Transverse colon (tissue), 4 donors: ENCODE data around the gene NRP1. TPM values are rescaled to one million over a fixed set of nuclear protein-coding genes. Genes with fewer than 3 reads are reported as not detected.

ENCODE experiments used
- DNase-seq: peaks from one replicate; pipeline ENCODE4 v3.0.0-alpha.2; 2019
- H3K27ac ChIP-seq, 4 donors: fragments of 200-600 bp; sonication (generic); 2 replicates each; pipeline ENCODE4 v1.5.1; 2016 to 2018; ENCODE audit warnings: inconsistent platforms in 4 of 4
- H3K27me3 ChIP-seq: fragments of 200-600 bp; sonication (generic); 2 replicates; pipeline ENCODE4 v1.5.1; 2017; ENCODE audit warnings: inconsistent platforms
- H3K36me3 ChIP-seq, 4 donors: fragments of 200-600 bp; sonication (generic); 2 replicates each; pipeline ENCODE4 v1.5.1; 2017 to 2019; ENCODE audit warnings: inconsistent platforms in 4 of 4
- H3K4me1 ChIP-seq, 4 donors: fragments of 200-600 bp; sonication (generic); 2 replicates each; pipeline ENCODE4 v1.5.1; 2017 to 2020; ENCODE audit warnings: inconsistent platforms in 4 of 4
- H3K4me3 ChIP-seq, 4 donors: fragments of 200-600 bp; sonication (generic); 1 replicate in 1 of 4; 2 replicates in 3 of 4; pipeline versions ENCODE4 v1.5.1 to v1.6.1; 2017 to 2019; ENCODE audit warnings: inconsistent platforms in 4 of 4
- H3K9me3 ChIP-seq, 2 donors: fragments of 200-600 bp; sonication (generic); 2 replicates each; pipeline ENCODE4 v1.5.1; 2017 to 2019; ENCODE audit warnings: inconsistent platforms in 2 of 2
- EP300 ChIP-seq: sonication (generic); formaldehyde crosslinking; IDR thresholded peaks from one replicate; pipeline ENCODE4 v1.6.1; 2017; ENCODE audit warnings: antibody characterized with exemption, low read depth
- POLR2A ChIP-seq: fragments of 450-650 bp; IDR thresholded peaks from one replicate; pipeline ENCODE4 v1.6.1; 2016; ENCODE audit warnings: antibody characterized with exemption, mild to moderate bottlenecking, moderate library complexity
- POLR2AphosphoS5 ChIP-seq, 3 donors: sonication (generic); formaldehyde crosslinking; IDR thresholded peaks; one replicate each; pipeline ENCODE4 v1.6.1; 2016; ENCODE audit warnings: antibody characterized with exemption in 3 of 3
- WGBS, 2 donors: methylation state at CpG; one replicate each; pipeline ENCODE4 v1.1.5; 2018; ENCODE audit warnings: low coverage in 1 of 2; 5-methylcytosine and 5-hydroxymethylcytosine counted together
- in situ Hi-C, 4 donors: fragments of 200-750 bp; cut with MboI; loops; one replicate each; pipeline versions ENCODE4 v1.15.0 to v1.15.1; 2017; ENCODE audit warnings: low sequenced_read_pairs in 3 of 4, low pct_ligation_motif_present in 1 of 4, low pct_unique_long_range_greater_than_20kb in 1 of 4
- intact Hi-C: fragments of 100-400 bp; cut with DNase I; formaldehyde crosslinking; loops from one replicate; pipeline ENCODE4 v1.15.1; 2023; ENCODE audit warnings: low total_unique reads
- total RNA-seq, 4 donors: library from RNA; depleted of rRNA; stranded (reverse); fragments of >200 nt; gene quantifications; one replicate each; pipeline ENCODE4 v1.1.0, GENCODE V29; 2016
- TF ChIP-seq, protein P1 (sequence below), 5 experiments: fragments of 200-600 bp in 3 of 5; fragments of 450-650 bp in 2 of 5; sonication (generic) in 3 of 5; IDR thresholded peaks; 1 replicate in 2 of 5; 2 replicates in 3 of 5; pipeline ENCODE4 v1.5.1; 2016 to 2017; ENCODE audit warnings: antibody characterized with exemption in 5 of 5, inconsistent platforms in 3 of 5, mild to moderate bottlenecking in 2 of 5, moderate library complexity in 1 of 5

Gene NRP1
- total RNA-seq, 4 donors from 2014 or later, result 14.1 to 35.5 (median 19.5) TPM

DNA sequence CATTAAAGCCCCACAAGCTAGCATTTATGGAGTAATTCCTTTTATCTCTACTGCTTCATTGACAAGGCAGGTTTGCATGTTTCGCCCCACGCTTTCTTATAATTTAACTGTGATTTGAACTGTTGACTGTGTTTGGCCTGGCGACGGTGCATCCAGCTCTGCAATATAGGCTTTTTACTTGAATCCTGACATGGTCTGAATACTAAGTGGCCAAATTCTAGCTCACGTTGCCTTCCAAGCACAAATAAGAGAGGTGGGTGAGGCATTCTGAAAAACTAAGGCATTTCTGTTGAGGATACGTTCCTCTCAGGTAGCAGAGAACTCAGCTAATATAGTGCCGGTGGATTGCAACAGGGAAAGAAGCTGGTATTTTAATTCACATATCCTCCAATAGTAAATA, 61.8 kb downstream of the NRP1 start:
- in situ Hi-C loops, result no loop called here
- Histone ChIP-seq H3K4me3 (no peak overlapping the region), H3K27me3 (no peaks in the 10 kb centered on the region), H3K9me3 (no peaks in the 10 kb centered on the region), H3K4me1 (peaks cover 0 to 25% (median 10%) of the 10 kb centered on the region in 4 donors), H3K27ac (peak overlapping the region; percentile 59 to 71 (median 66)), H3K36me3 (no peaks in the 10 kb centered on the region)
- DNase-seq, result no peak
- TF ChIP-seq POLR2A, result no peak
- TF ChIP-seq POLR2AphosphoS5 (IDR thresholded peaks at IDR 0.05), result no peak
- no peak for TF ChIP-seq EP300
- TF ChIP-seq, protein P1, sequence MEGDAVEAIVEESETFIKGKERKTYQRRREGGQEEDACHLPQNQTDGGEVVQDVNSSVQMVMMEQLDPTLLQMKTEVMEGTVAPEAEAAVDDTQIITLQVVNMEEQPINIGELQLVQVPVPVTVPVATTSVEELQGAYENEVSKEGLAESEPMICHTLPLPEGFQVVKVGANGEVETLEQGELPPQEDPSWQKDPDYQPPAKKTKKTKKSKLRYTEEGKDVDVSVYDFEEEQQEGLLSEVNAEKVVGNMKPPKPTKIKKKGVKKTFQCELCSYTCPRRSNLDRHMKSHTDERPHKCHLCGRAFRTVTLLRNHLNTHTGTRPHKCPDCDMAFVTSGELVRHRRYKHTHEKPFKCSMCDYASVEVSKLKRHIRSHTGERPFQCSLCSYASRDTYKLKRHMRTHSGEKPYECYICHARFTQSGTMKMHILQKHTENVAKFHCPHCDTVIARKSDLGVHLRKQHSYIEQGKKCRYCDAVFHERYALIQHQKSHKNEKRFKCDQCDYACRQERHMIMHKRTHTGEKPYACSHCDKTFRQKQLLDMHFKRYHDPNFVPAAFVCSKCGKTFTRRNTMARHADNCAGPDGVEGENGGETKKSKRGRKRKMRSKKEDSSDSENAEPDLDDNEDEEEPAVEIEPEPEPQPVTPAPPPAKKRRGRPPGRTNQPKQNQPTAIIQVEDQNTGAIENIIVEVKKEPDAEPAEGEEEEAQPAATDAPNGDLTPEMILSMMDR (IDR thresholded peaks at IDR 0.05), result no peak
- 77 to 100% methylated on average over 2 to 7 of the region's 7 CpGs for WGBS, 2 donors
- intact Hi-C loops, result no loop called here

DNA sequence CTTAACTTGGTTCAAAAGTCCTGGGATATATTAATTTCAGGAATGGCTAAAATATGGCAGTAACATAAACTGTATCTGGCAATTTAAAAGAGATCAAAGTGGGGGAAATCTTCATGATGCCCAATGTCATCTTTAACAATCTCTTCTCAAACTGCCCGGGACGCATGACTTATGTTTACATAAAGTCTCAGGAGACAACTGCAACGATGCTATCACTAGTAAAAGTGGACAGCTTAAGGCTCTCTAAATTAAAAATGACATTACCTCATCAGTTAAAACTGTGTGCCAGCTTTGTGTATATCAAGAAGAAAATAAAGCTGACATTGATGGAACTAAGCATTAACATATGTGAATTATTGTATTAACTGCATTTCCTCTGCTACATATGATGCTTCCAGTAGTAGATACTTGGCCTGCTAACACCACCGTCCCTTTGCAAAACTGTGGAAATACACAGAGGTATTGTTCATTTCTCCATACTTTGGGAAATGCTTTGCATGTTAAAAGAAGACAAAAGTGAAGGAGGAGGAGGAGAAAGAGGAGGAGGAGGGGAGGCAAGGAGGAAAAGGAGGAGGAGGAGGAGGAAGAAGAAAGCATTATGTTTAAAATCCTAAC, 62.4 kb downstream of the NRP1 start:
- intact Hi-C loops (no loop called here), in situ Hi-C loops (no loop called here)
- no peak for DNase-seq
- H3K27ac ChIP-seq, result peak overlapping the region; percentile 59 to 71 (median 66)
- peaks cover 0 to 25% (median 10%) of the 10 kb centered on the region in 4 donors for H3K4me1 ChIP-seq
- no peak overlapping the region for H3K4me3 ChIP-seq
- no peaks in the 10 kb centered on the region for H3K27me3 ChIP-seq
- TF ChIP-seq POLR2A (no peak), EP300 (no peak), POLR2AphosphoS5 (IDR thresholded peaks at IDR 0.05) (no peak)
- TF ChIP-seq, protein P1 (IDR thresholded peaks at IDR 0.05), result no peak
- H3K9me3 ChIP-seq, result no peaks in the 10 kb centered on the region
- no peaks in the 10 kb centered on the region for H3K36me3 ChIP-seq
- WGBS, 2 donors, result 16 to 55% methylated on average over 3 to 4 of the region's 4 CpGs

DNA sequence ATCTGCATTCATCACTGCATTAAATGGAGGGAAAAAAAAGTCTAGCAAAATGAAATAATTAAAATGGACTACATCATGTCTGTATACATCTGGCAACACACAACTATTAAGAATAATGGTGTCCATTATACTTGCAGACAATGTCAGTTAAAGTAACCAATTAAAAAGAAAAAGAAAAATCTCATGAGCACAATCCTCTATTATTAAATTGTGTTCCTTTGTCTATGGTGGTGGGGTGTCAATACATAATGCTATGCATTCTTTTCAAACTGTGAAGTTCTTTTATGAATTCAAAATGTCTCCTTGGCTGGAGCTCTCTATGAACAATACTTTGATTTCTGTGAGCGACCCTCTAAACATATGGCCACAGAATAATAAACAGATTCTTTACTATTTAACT, 63.5 kb downstream of the NRP1 start:
- no peak overlapping the region for H3K27ac ChIP-seq
- no peaks in the 10 kb centered on the region for H3K27me3 ChIP-seq
- no peak for TF ChIP-seq POLR2AphosphoS5 (IDR thresholded peaks at IDR 0.05)
- no peak for TF ChIP-seq EP300
- TF ChIP-seq, protein P1 (IDR thresholded peaks at IDR 0.05), result no peak
- TF ChIP-seq POLR2A, result no peak

DNA sequence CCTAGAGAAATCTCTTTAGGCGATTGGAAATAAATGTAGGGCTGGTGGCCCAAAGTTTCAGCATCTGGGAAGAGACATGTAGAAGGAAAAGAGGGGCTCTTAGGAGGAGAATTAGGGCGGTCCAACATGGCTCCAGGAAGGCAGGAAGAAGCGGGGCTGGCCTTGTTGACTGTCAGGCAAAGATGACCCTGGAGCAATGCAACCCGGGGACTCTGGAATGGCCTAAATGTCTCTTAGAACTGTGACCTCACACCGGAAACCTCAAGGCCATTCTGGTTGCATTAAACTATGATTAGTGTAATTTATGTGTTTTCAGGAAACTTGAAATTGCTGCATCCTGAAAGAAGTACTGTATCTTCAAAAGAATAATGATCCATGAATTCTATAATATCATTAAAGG, 66.8 kb downstream of the NRP1 start:
- no peak for DNase-seq
- in situ Hi-C loops, result no loop called here
- Histone ChIP-seq H3K36me3 (no peaks in the 10 kb centered on the region), H3K27ac (no peak overlapping the region), H3K9me3 (no peaks in the 10 kb centered on the region), H3K27me3 (no peaks in the 10 kb centered on the region), H3K4me1 (peaks cover 3 to 33% (median 16%) of the 10 kb centered on the region in 4 donors), H3K4me3 (no peak overlapping the region)
- intact Hi-C loops, result no loop called here
- WGBS, 2 donors, result 86 to 88% methylated on average over 5 of the region's 5 CpGs
- TF ChIP-seq EP300 (no peak), POLR2A (no peak), POLR2AphosphoS5 (IDR thresholded peaks at IDR 0.05) (no peak)
- TF ChIP-seq, protein P1 (IDR thresholded peaks at IDR 0.05), result no peak

More for the DNA sequence above, 63.5 kb downstream of the NRP1 start:
- intact Hi-C loops (no loop called here), in situ Hi-C loops (no loop called here)
- H3K4me3 ChIP-seq, result no peak overlapping the region
- H3K36me3 ChIP-seq, result no peaks in the 10 kb centered on the region
- H3K4me1 ChIP-seq, result peaks cover 0 to 28% (median 10%) of the 10 kb centered on the region in 4 donors
- 67 to 100% methylated on average over 1 of the region's 1 CpG for WGBS, 2 donors
- no peaks in the 10 kb centered on the region for H3K9me3 ChIP-seq
- DNase-seq, result no peak
